Smooth muscle cell of the brain vasculature (primary cell): ENCODE measurements around the gene TXNDC11.
A peak's percentile ranks its signal among the peaks of the same experiment; 100 is the strongest.

ENCODE experiments used
- DNase-seq: peaks from one replicate; pipeline ENCODE4 v3.0.0-alpha.2; 2012; ENCODE audit warnings: low read depth, low spot score

Gene TXNDC11

DNA sequence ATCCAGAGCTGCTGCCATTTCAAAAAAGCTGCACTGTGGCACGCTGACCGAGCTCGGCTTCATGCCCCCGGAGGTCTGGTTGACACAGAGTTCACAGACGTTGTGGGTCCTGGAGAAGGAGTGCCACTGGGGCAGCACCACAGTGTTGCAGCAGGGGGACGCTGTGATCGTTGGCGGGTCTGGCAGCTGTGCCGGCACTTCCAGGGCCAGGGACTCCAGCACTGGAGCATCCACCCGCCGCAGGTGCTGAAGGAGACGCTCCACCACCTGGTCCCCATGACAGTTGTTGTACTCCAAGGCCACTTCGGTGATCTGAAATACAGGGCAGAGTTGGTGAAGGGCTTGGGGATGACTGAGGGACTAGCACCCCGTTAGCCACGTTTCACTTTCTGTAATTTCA, 50.9 kb downstream of the TXNDC11 start:
- DNase-seq = no peak

DNA sequence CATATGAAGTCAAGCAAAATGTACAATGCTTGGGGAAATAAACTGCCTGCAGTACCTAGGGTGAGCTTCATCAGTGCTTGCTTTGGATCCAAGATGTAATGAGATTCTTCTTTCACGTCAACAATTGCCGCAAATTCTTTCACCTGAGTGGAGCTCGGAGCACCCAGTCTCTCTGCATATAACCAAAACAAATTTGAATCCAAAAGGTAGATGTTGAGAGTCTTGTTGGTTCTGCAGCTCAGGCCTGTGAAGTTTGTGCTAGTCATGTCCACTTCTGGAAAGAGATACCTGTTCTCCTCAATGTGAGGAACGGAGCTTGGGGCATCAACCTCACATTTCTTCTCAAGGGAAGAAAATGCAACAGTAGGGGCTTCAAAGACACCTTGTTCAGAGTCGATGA, 51.4 kb downstream of the TXNDC11 start:
- DNase-seq = no peak

DNA sequence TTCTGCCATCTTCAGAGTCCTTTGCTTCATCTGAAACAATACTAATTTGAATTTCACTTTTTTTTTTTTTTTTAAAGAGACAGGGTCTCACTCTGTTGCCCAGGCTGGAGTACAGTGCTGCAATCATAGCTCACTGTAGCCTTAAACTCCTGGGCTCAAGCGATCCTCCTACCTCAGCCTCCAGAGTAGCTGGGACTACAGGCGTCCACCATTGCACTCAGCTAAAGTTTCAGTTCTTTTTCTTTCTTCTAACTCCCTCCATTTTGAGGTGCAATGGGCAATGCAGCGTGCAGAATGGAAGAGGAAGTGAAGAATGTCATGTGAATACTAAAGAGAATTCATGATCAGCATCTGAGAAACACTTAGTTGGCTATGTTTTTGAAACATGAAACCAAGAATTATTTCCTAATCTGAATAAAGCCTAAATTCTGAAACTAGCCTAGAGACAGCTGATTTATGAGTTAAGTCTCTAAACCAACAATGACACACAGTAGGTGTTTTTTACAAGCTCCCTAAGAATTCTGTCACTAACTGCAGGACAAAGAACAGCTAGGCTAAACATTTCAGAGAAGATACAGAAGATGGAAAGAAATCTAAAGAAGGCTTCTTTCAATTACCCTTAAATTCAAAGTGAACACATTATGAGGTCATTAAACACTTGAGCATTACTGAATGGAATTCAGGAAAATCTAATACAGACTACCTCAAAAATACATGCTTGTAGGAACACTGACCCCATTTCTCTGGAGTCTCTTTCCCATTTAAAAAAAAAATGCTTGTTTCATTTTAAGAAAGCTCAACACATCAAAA, 53.4 kb downstream of the TXNDC11 start:
- DNase-seq = no peak

DNA sequence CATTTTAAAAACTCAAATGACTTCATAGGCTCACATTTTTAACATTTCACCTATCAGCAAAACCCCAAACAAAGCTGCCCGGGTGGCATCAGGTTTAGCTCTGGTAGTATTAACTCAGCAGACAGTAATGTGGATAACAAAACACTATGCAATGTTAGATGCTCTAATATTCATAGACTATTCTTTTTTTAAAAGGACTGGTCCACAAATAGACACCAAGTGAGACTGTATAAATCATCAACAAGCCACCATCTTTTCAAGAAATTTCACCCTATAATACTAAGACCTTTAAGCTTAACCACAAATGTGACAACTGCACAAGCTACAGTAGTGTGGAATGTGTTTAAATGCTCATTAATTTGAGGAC, 54.2 kb downstream of the TXNDC11 start:
- DNase-seq = no peak

DNA sequence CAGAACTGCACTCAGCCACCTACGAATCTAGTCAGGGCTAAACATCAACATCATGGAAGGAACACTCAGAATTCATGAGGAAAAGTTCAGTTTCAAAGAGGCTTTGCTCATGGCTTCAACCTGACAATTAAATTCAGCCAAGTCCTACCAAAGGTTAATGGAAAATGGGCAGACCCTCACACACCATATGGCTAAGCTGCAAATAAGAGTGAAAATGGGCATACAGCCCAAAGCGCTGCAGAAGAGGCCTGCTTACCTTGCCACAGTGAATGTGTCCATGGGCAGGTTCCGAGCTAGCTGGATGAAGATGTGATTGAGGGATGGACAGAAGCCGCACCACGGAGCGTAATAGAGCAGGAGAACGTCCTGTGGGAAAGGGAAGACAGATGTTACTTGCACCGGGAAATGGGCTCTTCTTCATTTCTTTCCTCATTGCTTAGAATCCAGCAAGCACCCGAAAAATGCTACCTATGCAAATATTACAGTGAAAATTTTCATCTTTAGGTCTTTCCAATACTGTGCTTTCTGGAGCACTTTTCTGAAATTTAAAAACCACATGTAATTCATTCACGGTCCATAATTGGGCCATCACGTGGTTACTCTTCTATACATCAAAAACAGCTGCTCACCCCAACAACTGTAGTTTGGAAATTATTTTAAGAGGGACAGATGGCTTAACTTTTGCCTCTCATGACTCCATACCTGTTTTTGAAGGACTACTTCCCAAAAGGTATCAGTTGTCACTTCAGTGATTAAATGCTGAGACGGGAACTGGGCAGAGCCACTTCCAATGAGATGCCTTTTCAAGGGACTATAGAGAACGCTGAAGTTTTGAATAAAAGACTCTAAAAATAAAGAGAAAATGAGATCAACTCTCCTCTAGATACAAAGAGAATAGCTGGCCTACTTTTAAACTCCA, 54.8 kb downstream of the TXNDC11 start:
- no peak for DNase-seq

DNA sequence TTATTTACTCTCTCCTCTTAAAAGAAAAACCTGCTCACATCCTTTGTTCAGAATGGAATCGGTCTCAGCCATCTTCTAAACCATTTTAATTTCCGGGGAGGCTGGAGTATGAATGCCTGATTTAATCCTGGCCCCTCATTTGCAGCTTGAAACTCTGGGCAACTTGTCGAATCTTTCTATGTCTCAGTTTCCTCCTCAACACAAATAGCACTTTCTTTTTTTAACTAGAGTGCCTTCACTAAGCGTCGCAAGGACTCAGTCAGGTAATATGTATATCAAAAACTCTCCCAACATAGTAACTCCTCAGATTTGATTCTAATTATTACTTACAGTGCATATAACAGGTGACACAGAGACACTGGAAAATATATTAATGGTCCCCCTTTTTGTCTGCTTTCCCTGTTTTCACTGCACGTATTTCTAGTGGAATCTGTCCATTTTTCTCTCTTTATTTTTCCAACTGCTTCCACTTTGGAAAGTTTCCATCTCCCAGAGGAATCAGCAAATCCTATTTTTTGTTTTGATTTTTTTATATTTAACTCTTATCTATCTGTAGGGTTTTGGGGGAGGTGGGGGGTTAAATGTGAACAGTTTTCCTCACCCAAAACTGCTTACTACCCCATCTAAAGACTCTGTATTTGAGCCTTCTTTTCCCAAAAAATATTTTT, 55.8 kb downstream of the TXNDC11 start:
- no peak for DNase-seq

DNA sequence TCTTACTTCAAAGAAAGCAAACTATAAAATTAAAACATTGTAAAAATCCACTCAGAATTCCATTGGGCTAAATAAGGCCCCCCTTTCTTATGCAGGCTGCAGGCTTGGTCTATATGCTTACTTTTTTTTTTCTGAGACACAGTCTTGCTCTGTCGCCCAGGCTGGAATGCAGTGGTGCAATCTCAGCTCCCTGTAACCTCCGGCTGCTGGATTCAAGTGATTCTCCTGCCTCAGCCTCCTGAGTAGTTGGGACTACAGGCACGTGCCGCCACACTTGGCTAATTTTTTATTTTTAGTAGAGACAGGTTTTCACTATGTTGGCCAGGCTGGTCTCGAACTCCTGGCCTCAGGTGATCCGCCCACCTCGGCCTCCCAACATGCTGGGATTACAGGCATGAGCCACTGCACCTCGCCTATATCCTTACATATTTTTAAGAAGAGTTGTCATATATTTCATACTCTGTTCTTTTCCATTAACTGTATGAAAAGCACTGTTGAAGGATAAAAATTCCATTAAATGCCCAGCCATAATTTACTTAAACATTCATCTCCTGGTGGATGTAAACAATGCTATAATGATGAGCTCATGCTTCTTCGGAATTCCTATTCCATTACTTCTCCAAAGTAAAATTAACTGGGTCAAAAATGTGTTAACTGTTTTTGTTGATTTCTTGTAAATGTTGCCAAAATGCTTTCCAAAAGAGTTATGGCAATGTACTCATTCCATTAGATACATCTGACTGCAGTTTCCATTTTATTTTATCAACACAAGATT, 56.6 kb downstream of the TXNDC11 start:
- DNase-seq = no peak

DNA sequence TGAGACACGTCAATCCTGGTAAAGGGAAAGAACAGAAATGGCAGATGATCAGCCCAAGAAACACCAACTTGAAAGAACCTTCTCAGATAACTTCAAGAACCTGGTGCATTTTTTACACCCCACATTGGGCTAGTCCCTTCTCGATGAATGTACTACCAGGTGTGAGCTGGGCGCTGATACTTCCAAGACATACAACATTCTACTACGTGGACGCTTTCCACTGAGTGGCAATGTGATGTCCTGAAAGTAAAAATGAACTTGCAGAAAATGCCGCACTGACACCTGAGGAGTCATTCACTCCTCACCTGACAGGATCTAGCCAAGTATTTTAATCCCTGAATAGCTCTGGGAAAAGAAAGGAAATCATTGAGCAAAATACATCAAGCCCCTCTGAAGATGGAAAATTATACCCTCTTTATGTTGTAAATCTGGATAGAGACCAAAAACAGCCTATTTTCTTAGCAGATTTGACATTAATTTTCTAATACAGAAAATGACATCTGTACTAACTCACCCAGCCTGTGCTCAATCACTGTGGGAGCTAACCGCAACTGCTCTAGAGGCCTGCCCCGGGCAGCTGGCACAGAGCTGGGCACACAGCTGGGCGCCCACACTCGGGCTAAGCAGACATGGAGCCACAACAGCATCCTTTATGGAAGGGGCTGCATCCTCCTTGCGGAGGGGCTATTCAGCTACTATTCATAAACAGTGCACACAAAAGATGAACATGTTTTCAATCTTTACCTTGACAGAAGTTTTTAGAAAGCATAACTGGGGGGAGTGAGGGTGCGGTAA, 58.2 kb downstream of the TXNDC11 start:
- DNase-seq = no peak

DNA sequence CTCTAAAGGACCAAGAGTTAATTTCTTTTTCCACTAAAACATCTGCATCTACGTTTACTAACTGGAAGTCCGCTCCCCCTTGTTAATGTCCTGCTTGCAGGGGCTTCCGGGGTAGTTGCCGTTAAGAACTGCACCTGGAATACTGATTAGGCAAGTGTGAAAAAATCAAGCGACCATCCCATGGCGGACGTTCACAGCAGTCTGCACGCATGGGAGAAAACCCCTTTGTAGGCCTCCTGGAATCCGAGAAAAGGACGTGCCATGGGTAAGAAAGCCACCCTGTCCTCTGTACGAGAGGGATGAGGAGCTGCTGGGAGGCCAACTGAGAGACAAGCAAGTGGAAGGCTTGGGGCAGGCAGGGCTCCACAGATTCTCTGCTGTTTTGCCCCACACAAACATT, 59.5 kb downstream of the TXNDC11 start:
- no peak for DNase-seq

DNA sequence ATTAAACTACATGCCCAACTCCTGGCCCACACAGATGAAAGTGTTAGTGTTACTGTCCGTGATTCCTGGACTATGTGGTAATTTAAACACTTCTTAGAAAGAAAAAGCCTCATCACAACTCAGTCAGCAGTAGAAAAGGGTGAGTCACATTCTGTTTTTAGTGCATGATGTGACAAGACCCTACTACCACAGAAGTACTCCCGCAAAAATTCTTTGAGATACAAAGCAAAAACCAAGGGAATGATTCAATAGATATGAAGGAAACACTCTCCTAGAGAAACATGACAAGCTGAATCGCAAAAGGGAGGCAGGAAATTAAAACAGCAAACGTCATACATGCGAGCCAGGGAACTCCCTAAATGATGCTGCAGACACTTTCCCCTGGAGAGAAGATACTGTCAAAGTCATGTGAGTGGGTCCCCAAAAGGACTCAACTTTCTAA, 60.0 kb downstream of the TXNDC11 start:
- peak; percentile 31 for DNase-seq

DNA sequence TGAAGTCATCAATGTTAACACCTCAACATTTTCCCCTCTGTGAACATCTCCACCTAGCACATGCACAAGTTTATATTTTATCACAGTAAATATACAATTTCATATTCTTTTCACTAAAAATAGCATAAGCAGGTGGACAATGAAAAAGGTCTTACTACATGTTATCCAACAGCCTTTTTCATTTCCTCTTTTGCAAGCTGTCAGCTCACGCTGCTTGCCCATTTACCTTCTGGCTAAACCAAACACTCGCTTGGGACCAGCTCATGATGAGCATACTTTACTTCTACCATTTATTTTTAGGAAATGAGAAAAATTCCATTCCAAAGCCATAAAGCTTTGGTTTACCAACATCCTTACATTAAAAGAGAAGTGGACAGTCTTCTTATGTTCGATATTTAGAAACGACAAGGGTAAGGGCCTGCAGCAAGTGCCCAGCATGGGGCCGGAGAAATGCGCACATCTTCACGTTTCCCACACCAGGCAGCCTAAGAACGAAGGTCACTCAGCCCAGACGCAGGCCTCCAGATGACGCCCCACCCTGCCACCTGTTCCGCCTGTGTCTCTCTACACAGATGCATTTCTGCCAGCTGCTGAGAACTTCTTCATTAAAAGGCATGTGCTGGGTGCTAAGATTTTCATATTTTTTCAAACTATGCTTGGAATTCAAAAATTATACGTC, 60.5 kb downstream of the TXNDC11 start:
- DNase-seq = no peak

DNA sequence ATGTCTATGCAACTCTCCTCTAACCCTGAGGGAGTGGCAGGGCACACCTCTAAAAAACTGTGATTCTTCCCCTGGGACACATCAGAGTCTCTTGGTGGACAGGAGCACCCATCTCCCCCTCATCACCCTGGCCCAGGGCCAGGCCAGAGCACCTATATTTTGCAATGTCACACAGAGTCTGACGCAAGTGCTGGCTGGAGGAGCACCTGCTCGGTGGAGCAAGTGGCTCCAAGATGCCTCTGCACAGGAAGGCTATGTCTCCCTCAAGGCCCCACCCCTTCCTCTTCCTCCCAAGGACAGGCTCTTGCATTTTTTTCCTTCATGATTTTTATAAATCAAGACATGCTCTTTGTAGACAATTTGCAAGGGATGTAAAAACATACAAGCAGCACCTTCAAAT, 61.1 kb downstream of the TXNDC11 start:
- DNase-seq = no peak

DNA sequence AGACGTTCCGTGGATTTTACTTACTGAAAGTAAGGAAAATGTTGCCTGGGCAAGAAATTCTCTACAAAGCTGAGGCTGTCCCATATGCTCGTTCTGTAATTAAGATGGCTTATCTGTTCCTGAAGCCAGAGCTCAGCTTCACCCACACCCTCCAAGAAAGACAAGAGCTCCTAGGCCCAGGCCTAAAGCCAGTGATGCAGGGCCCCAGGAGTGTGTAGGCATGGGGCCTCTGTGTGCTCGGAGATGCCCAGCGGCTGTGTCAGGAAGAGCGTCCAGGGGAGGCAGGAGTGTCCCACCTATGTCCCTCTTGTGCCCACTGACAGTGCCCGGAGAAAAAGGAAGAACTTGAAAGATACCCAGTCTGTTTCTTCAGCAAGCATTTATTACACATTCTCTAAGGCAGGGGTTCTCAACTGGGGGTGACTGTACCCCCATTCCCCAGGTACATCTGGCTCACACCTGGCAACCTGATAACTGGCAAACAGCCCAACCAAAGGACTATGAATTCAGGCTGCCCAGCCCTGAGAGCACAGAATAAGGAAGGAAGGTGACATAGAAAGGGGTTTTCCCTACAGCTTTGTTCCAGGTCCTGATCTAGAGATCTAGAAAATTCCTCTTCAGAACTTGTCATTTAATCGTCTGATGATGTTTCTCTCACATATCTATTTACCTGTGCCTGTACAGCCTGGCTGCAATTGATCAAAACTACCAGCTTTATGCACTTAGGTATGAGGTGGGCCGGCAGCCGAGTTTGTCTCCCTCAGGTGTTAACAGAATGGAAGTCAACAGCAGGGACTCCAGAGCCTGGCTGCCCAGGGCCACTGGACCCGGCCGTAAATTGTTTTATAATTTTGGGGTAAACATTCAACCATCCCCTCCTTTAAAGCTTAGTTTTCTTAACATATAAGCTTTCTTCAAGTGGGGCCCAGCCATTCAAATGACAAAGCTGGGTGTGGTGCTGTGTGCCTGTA, 62.4 kb downstream of the TXNDC11 start:
- DNase-seq = no peak

DNA sequence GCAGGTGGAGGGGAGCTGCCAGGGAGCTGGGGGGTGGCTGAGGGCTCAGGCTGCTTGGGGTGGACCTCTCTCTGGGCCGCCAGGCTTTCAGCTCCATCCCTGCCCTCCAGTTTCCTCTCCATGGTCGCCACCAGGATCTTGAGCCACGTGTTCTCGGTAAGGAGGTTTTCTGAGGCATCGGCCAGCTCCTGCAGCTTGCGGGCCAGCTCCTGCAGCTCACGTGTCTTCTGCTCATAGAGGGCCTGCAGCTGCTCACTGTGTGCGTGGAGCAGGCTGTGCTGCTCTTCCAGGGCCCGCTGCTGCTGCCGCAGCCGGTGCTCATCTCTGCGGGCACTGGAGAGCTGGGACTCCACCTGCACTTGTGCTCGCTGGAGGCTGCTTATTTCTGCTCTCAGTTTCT, 63.4 kb downstream of the TXNDC11 start:
- DNase-seq = no peak

DNA sequence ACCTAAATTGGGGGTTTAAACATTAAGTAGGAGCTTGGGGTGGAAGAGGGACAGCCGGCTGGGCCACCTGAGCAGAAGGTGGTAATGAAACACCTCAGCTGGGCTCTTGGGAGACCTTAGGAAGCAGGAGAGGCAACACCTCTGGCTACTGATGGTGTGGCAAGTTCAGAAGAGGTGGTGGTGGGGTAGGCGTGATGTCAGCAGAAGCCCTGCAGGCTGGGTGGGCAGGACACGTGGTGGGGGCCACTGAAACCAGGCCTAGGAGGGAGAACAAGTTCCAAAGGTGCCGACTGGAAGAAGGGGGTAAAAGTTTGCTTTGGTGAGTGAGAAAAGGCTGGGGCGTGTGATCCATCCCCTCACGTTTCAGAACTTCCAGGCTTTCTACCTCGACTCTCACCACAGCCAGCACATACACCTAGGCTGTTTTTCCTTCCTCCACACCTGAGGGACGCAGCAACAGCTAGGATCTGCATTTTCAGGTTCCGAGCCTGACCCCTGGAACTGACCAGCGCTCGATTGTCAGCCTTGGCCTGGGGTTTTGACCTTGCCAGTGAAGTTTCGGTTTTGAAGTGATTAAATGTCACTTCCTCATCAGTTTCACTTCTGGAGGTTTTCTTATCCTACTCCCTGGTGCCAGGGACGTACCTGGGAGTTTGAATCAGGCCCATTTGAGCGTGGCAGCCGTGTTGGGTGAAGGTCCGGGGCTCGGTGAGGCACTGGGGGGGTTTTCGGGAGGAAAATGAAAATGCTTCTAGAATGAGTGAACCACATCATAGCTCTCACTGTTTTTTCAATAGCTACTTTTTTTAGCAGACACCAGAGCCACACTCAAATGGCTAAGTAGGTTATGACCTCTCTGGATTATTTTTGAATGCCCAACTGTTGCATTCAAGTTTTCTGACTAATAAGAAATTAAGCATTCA, 64.4 kb downstream of the TXNDC11 start:
- no peak for DNase-seq

DNA sequence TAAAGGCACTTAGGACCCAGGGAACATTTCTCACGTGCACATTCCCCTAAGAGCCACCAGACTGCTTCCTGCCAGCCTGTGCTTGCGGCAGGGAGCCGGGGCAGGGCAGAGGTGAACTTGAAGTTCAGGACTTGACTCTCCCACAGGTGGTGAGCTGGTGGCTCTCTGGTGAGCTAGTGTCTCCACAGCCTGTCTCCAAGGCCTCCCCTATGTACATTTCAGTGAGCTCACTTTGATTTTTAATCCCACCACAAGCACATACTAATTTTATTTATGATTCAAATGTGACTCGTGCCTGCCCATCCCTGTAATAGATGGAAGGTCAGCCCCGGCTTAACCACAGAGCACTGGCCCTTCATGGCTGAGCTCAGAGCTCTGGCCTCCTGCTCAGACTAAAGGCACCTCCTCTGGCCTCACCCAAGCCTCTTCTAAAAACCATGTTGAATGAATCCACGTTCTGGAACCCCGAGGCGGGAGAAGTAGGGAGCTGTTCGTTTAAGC, 65.2 kb downstream of the TXNDC11 start:
- DNase-seq = no peak

DNA sequence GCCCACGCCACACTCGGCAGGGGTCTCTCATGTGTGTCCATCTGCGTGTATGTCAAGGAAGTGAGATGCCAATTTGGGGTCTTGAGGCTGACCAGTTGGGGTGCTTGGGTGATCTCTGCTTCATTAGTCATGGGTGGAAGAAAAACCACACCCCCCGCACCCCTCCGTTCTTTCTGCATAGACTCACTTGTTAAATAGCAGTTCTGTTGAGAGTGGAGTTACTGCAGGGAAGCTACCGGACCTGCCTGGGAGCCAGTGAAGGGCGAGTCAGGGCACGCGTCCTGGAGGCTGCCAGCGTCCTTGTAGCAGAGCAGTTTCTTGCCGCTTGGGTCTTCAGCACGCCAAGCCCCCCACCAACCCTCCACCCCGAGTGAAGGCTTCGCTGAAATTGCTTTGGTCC, 65.9 kb downstream of the TXNDC11 start:
- no peak for DNase-seq
